ENCODE measurements around the gene CFAP53. TPM values are rescaled to one million over a fixed set of nuclear protein-coding genes. Genes with fewer than 3 reads are reported as not detected.

CFAP53 gene
- total and polyA plus RNA-seq, 2 donors (not counting 3 experiments of a cell fraction or from before 2014, with no cell fraction given) = 0.12 to 0.18 TPM

- no peaks in the 10 kb centered on the region for H3K9me3 ChIP-seq (replicated peaks; ENCODE audit: control insufficient read depth, insufficient read depth, low read length)
- peaks cover 35 to 44% of the 10 kb centered on the region in 2 experiments for H3K27me3 ChIP-seq (ENCODE audit: control insufficient read depth in 2 of 2, insufficient read depth in 2 of 2, low read length in 2 of 2)
- no peaks in the 10 kb centered on the region for H3K36me3 ChIP-seq (ENCODE audit: control insufficient read depth in 2 of 2, extremely low read depth in 1 of 2, insufficient read depth in 2 of 2, low read length in 2 of 2)
- no peaks in the 10 kb centered on the region for H4K20me1 ChIP-seq (replicated peaks; ENCODE audit: control insufficient read depth, extremely low read depth, insufficient read depth, low read length)
- intact Hi-C loops (cut with micrococcal nuclease) (no loop called here), dilution Hi-C loops (cut with MboI; ENCODE audit: extremely low pct_ligation_motif_present, low sequenced_read_pairs) (no loop called here)
- H3K4me1 ChIP-seq (ENCODE audit: control insufficient read depth, extremely low read depth, insufficient read depth, low read length) = no peaks in the 10 kb centered on the region
- H2AFZ ChIP-seq (ENCODE audit: low read depth, low read length) = no peak overlapping the region
- H3K9me1 ChIP-seq (replicated peaks; ENCODE audit: control insufficient read depth, extremely low read depth, insufficient read depth, low read length) = no peaks in the 10 kb centered on the region
- ChIA-PET POLR2A (no interaction called here), CTCF (interaction anchor here (2.6 kb wide), 1 partner anchor 9 kb away, joined by 7 read pairs; no protein-coding TSS in a partner anchor)
- no TSS peak for BruUV-seq (replicated peaks)
- H3K79me2 ChIP-seq (ENCODE audit: control insufficient read depth, insufficient read depth, low read length) = no peaks in the 10 kb centered on the region
- FAIRE-seq = no peak
- H3K9ac ChIP-seq (replicated peaks; ENCODE audit: extremely low read depth, insufficient read depth, low read length) = no peak overlapping the region
- TF ChIP-seq POLR2AphosphoS5 (IDR thresholded peaks at IDR 0.05; ENCODE audit: insufficient read depth, low read depth, low read length) = no peak
- no peak for TF ChIP-seq CTCF (IDR thresholded peaks at IDR 0.05; ENCODE audit: extremely low read depth in 1 of 2, insufficient read depth in 1 of 2, low read depth in 1 of 2, low read length in 2 of 2)
- no peak for TF ChIP-seq GATA2 (IDR thresholded peaks at IDR 0.05; ENCODE audit: insufficient read depth, insufficient read length, low read depth, low read length)
- no peak for TF ChIP-seq MAX (IDR thresholded peaks at IDR 0.05; ENCODE audit: insufficient read depth, insufficient read length)
- no peak for TF ChIP-seq MYC (IDR thresholded peaks at IDR 0.05; ENCODE audit: low read depth, low read length)
- no peak for TF ChIP-seq FOS (IDR thresholded peaks at IDR 0.05; ENCODE audit: borderline replicate concordance, insufficient read depth, low read length)
- no peak for TF ChIP-seq EZH2 (IDR thresholded peaks at IDR 0.05; ENCODE audit: borderline replicate concordance, low read depth, low read length, severe bottlenecking)
- no peak for TF ChIP-seq JUN (IDR thresholded peaks at IDR 0.05; ENCODE audit: borderline replicate concordance, insufficient read depth, insufficient read length, low read depth)
- no peak for TF ChIP-seq POLR2A (IDR thresholded peaks at IDR 0.05; ENCODE audit: low read depth, low read length)
- H3K4me3 ChIP-seq (replicated peaks in 1 of 3; ENCODE audit: insufficient read depth in 1 of 3, low read depth in 1 of 3, low read length in 3 of 3) = no peak overlapping the region
- H3K27ac ChIP-seq (ENCODE audit: insufficient read depth, low read depth, low read length) = no peak overlapping the region
- no peak for DNase-seq (ENCODE audit: low read depth, low spot score)
- no peak overlapping the region for H3K4me2 ChIP-seq (ENCODE audit: insufficient read depth, low read length)
These were observed 72.3 kb downstream of the CFAP53 start for GRCh38 chr18:50193796-50194630.
